ENCODE data around the gene WDFY2. TPM values are rescaled to one million over a fixed set of nuclear protein-coding genes. Genes with fewer than 3 reads are reported as not detected.
"Not testable (repeated sequence)": the region's sequence is repeated elsewhere in the genome, so short reads cannot be mapped to it uniquely, and the experiment has no call there.

The WDFY2 gene
- total RNA-seq, 1 experiment from 2014 or later = 45.5 TPM

GRCh38 chr13:51639171-51639570 is 54.9 kb downstream of the WDFY2 start:
- peak overlapping the region; percentile 33 for H3K4me3 ChIP-seq (ENCODE audit: low read depth, low read length, poor library complexity, severe bottlenecking)
- TF ChIP-seq EZH2 (IDR thresholded peaks at IDR 0.05; ENCODE audit: borderline replicate concordance, low read depth, low read length, poor library complexity, severe bottlenecking) (no peak), CTCF (conservative IDR thresholded peaks at IDR 0.05; ENCODE audit: low read depth, low read length) (no peak)
- no TSS peak for BruUV-seq (replicated peaks)
- no peaks in the 10 kb centered on the region for H3K36me3 ChIP-seq (ENCODE audit: insufficient read depth, low read length, poor library complexity, severe bottlenecking)
- ChIA-PET CTCF (no interaction called here), POLR2A (ENCODE audit: low non-redundant PET) (no interaction called here)
- H3K9me3 ChIP-seq (ENCODE audit: low read depth, low read length, poor library complexity, severe bottlenecking) = no peaks in the 10 kb centered on the region
- H3K4me1 ChIP-seq (ENCODE audit: insufficient read depth, low read length, poor library complexity, severe bottlenecking) = peaks cover 84% of the 10 kb centered on the region
- H3K27me3 ChIP-seq (replicated peaks; ENCODE audit: insufficient read depth, low read depth, low read length, poor library complexity) = no peaks in the 10 kb centered on the region
- peak overlapping the region; percentile 79 for H3K27ac ChIP-seq (ENCODE audit: low read depth, low read length, poor library complexity, severe bottlenecking)
- intact Hi-C loops (cut with micrococcal nuclease; ENCODE audit: unreplicated experiment) = loop anchor here (2.0 to 5.0 kb wide), 2 partner anchors 54 to 187 kb away; partner anchors contain the start of genes INTS6 and WDFY2
- DNase-seq (ENCODE audit: low spot score) = peak; percentile 54

- H3K27me3 ChIP-seq (replicated peaks; ENCODE audit: insufficient read depth, low read depth, low read length, poor library complexity); CTCF ChIA-PET; H3K4me3 ChIP-seq (ENCODE audit: low read depth, low read length, poor library complexity, severe bottlenecking); H3K27ac ChIP-seq (ENCODE audit: low read depth, low read length, poor library complexity, severe bottlenecking); BruUV-seq (replicated peaks); POLR2A ChIA-PET (ENCODE audit: low non-redundant PET); H3K36me3 ChIP-seq (ENCODE audit: insufficient read depth, low read length, poor library complexity, severe bottlenecking); H3K9me3 ChIP-seq (ENCODE audit: low read depth, low read length, poor library complexity, severe bottlenecking); DNase-seq (ENCODE audit: low spot score): not testable (repeated sequence)
- peaks cover 85% of the 10 kb centered on the region for H3K4me1 ChIP-seq (ENCODE audit: insufficient read depth, low read length, poor library complexity, severe bottlenecking)
- intact Hi-C loops (cut with micrococcal nuclease; ENCODE audit: unreplicated experiment) = loop anchor here (5.0 kb wide), 1 partner anchor 138 kb away; no protein-coding TSS in a partner anchor
Observed at GRCh38 chr13:51640696-51641095, 56.4 kb downstream of the WDFY2 start.

- peak overlapping the region; percentile 81 for H3K27ac ChIP-seq (ENCODE audit: low read depth, low read length, poor library complexity, severe bottlenecking)
Observed at GRCh38 chr13:51643105-51643881, 59.0 kb downstream of the WDFY2 start.

More at GRCh38 chr13:51643105-51643881, 59.0 kb downstream of the WDFY2 start:
- Histone ChIP-seq H3K4me1 (ENCODE audit: insufficient read depth, low read length, poor library complexity, severe bottlenecking) (peaks cover 77% of the 10 kb centered on the region), H3K9me3 (ENCODE audit: low read depth, low read length, poor library complexity, severe bottlenecking) (no peaks in the 10 kb centered on the region), H3K27me3 (replicated peaks; ENCODE audit: insufficient read depth, low read depth, low read length, poor library complexity) (no peaks in the 10 kb centered on the region), H3K36me3 (ENCODE audit: insufficient read depth, low read length, poor library complexity, severe bottlenecking) (peaks cover 5% of the 10 kb centered on the region), H3K4me3 (ENCODE audit: low read depth, low read length, poor library complexity, severe bottlenecking) (peak overlapping the region; percentile 14)
- BruUV-seq (replicated peaks) = no TSS peak
- DNase-seq (ENCODE audit: low spot score) = peak; percentile 82
- ChIA-PET POLR2A (ENCODE audit: low non-redundant PET) (interaction anchor here (0.6 kb wide), 2 partner anchors 80 to 96 kb away, joined by 3 to 4 read pairs; no protein-coding TSS in a partner anchor), CTCF (no interaction called here)
- TF ChIP-seq CTCF (conservative IDR thresholded peaks at IDR 0.05; ENCODE audit: low read depth, low read length) = no peak
- no peak for TF ChIP-seq EZH2 (IDR thresholded peaks at IDR 0.05; ENCODE audit: borderline replicate concordance, low read depth, low read length, poor library complexity, severe bottlenecking)
- intact Hi-C loops (cut with micrococcal nuclease; ENCODE audit: unreplicated experiment) = loop anchor here (5.0 kb wide), 1 partner anchor 141 kb away; no protein-coding TSS in a partner anchor
